ENCODE measurements around the gene CCDC66.

Gene CCDC66

DNA sequence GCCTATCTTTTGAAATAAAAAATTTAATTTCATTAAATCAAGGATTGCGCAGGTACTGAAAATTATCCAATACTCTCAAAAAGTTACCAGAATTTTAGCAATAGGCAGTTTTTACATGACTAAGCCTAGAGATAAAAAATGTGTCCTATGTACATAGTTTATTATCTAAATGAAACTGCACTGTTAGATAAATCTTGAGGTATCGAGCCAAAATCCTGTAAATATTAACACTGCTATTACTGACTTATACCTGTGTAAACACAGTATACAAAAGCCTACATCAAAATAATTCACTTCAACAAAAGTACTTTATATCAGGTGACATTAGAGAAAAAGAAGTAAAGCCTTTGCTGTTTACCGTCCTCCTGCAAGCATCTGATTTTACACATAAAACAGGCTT is 65.4 kb downstream of the CCDC66 start:
- DNase-seq = no peak

GRCh38 chr3:56624725-56625124 is 67.8 kb downstream of the CCDC66 start:
- DNase-seq = no peak

- DNase-seq = no peak
Measured at GRCh38 chr3:56629047-56629446, 72.1 kb downstream of the CCDC66 start.

DNA sequence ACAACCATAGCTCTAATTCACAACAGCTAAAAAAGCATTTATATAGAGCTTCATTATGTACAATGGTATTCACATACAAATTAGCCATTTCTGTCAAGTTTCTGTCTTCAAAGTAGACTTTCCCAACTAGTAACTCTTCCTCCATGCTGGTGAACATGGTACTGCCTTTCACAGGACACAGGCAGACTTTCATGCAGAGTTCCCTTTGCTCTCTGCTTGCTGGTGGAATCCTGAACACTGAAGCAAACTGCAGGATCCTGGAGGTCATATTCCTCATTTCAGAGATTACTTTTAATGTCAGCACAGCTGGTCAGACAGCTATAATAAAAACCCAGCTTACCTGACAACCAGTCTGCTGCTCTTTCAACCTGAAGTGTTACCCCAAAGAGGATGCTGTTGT is 72.5 kb downstream of the CCDC66 start:
- DNase-seq = no peak

DNA sequence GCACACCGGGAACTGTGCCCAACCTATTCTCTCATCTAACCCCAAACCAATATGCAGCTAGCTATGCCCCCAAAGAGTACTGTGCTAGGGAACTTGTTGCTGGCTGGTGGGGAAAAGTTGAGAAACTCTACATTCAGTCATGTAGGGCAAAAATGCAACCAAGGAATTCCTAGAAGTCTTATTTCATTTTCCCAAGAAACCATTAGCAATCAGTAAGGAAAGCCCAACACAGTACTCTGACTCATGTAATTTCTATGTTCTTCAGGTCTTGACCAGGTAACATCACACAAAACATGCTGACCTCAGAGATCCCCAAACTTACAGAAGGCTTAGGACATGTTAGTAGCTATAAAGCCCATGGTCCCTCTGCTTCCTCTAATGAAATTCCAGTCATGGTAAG is 74.0 kb downstream of the CCDC66 start:
- no peak for DNase-seq

GRCh38 chr3:56633181-56633580 is 76.2 kb downstream of the CCDC66 start:
- DNase-seq = no peak

- no peak for DNase-seq
Measured at GRCh38 chr3:56633602-56634535, 76.9 kb downstream of the CCDC66 start.

DNA sequence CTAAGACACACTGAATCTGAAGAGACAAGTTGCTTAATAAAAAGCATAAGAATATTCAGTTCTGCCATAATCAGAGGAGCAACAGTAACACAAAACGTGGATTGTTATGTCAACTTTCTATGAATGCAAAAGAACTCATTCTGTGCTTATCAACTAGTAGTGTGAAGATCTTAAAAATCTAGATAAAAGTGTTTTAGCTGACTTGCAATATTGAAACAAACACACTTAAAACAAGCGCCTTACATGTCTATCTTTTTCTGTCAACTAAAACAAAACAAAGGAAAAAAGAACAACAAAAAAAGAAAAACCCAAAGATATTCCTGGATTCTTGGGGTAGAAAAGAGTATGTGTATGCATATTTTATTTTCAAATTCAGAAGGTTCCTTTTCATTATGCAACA is 88.4 kb downstream of the CCDC66 start:
- no peak for DNase-seq

DNA sequence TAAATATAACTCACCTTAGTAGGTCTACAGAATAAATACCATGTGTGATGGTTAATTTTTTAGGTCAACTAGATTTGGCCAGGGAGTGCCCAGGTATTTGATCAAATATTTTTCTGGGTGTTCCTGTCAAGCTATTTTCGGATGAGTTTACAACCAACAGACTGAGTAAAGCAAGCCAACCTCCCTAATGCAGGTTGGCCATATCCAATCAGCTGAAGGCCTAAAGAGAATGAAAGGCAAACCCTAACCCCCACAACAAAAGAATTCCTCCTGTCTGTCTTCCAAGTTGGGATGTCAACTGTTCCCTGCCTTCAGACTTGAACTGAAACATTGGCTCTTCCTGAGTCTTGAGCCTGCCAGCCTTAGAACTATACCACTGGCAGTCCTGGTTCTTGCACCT is 97.5 kb downstream of the CCDC66 start:
- DNase-seq = no peak

DNA sequence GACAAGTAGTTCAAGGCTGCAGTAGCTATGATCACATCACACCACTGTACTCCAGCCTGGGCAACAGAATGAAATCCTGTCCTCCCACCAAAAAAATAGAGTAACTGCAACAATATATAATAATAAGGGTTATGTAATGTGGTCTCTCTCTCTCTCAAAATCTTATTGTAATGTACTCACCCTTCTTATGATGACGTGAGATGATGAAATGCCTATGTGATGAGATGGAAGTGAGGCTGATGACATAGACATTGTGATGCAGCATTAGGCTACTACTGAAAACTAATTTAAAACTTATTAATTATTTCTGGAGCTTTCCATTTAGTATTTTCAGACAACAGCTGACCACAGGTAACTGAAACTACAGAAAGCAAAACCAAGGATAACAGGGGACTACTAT is 98.7 kb downstream of the CCDC66 start:
- DNase-seq = no peak

- DNase-seq = no peak
Measured at GRCh38 chr3:56664823-56665222, 107.8 kb downstream of the CCDC66 start.

- DNase-seq = no peak
Measured at GRCh38 chr3:56667973-56668579, 111.1 kb downstream of the CCDC66 start.

All from NCI-H1105 treated with DMSO at 0.1 percent for 48 hours (cell line).